HG03432 (cell line): Measurements from ENCODE around the gene HYAL4.
"Not testable (repeated sequence)": the region's sequence is repeated elsewhere in the genome, so short reads cannot be mapped to it uniquely, and the experiment has no call there.

Experiments
- ATAC-seq: cut with Tn5 transposase; IDR thresholded peaks from one replicate; pipeline ENCODE4 v1.9.1; 2021; ENCODE audit warnings: mild to moderate bottlenecking, moderate library complexity; ENCODE audit not compliant: unreplicated experiment

The HYAL4 gene

DNA sequence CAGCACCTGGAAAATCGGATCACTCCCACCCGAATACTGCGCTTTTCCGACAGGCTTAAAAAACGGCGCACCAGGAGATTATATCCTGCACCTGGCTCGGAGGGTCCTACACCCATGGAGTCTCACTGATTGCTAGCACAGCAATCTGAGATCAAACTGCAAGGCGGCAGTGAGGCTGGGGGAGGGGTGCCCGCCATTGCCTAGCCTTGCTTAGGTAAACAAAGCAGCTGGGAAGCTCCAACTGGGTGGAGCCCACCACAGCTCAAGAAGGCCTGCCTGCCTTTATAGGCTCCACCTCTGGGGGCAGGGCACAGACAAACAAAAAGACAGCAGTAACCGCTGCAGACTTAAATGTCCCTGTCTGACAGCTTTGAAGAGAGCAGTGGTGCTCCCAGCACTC is 49.8 kb downstream of the HYAL4 start:
- ATAC-seq, result not testable (repeated sequence)

GRCh38 chr7:123901101-123901500 is 56.1 kb downstream of the HYAL4 start:
- ATAC-seq, result no peak

GRCh38 chr7:123905714-123906113 is 60.7 kb downstream of the HYAL4 start:
- ATAC-seq, result no peak

DNA sequence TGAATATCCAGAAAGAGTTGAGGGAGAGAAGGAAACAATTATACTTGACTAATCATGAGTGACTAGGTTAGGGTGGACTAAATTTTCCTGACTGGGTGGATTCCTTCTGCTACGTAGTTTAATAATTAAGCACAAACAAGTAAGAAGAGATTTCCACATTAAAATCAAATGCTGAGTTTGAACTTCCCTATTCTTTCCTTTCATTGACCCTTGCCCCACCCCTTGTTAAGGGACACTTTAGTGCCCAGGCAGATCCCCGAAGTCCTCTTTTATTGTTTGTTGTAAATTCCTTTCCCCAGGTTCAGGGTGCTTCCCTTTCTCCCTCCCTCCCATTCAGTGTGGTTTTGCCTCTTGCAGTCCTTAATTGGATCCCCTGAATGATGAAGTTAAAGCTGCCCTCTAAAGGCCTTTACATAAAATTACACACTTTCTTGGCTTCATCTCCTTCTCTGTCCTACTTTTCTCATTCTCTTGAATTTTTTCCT is 71.3 kb downstream of the HYAL4 start:
- ATAC-seq, result no peak

- ATAC-seq, result no peak
These were observed 72.9 kb downstream of the HYAL4 start for GRCh38 chr7:123917878-123918277.

DNA sequence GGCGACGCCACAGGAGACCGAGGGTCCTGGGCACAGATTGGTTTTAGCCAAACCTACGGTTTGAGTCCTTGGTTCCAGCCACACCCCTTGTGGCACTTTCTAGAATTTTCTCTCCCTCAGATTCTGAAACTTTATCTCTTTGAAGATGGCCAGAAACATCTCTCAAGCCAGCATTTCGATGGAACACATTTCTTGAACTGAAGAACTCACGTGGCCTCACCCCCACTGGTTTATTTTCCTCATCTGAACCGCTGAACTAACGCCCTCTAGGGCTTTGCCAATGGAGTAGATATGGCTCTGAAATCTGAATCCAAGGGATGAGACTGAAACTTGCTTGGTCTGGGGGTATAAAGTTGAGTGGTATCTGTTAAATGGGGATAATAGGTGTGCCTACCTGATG is 73.3 kb downstream of the HYAL4 start:
- no peak for ATAC-seq

DNA sequence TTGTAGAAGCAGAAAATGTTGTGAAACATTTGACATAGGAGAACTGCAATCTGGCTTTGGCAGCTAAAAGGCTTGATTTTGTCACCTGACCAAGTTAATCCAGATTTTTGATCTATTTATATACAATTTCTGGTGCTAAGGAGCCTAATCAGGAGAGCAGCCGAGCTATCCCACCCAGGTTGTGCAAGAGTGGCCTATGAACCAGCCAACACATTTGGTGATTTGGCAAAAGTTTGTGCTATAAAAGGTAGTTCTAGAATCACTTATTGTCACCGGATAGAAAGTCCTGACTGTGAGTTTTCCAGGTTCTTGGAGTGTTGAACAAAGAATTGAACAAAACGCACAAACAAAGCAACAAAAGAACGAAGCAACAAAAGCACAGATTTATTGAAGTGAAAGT is 78.6 kb downstream of the HYAL4 start:
- ATAC-seq, result no peak

- no peak for ATAC-seq
These were observed 80.0 kb downstream of the HYAL4 start, which contains the start of gene SPAM1 for GRCh38 chr7:123924941-123925340. SPAM1 (plus strand) TSS chr7:123925241; CDS start chr7:123953571, 28,330 bp downstream.
